Non-pigmented ciliary epithelial cell (primary cell): ENCODE measurements around the gene GRM8.
"Not testable (repeated sequence)": the region's sequence is repeated elsewhere in the genome, so short reads cannot be mapped to it uniquely, and the experiment has no call there.

ENCODE experiments used
- DNase-seq: peaks from one replicate; pipeline ENCODE4 v3.0.0-alpha.2; 2010; ENCODE audit warnings: low read depth

GRM8 gene

GRCh38 chr7:126718419-126718818 lies 534.3 kb downstream of the GRM8 start:
- no peak for DNase-seq

GRCh38 chr7:126716321-126716720 lies 536.4 kb downstream of the GRM8 start:
- no peak for DNase-seq

GRCh38 chr7:126715076-126715475 lies 537.7 kb downstream of the GRM8 start:
- DNase-seq = no peak

GRCh38 chr7:126702242-126703016 lies 550.3 kb downstream of the GRM8 start:
- DNase-seq = peak; percentile 52

- peak; percentile 96 for DNase-seq
Measured at GRCh38 chr7:126700807-126701604, 551.7 kb downstream of the GRM8 start.

- no peak for DNase-seq
Measured at GRCh38 chr7:126699707-126700106, 553.0 kb downstream of the GRM8 start.

GRCh38 chr7:126698909-126699308 lies 553.8 kb downstream of the GRM8 start:
- DNase-seq = no peak

- no peak for DNase-seq
Measured at GRCh38 chr7:126698446-126698845, 554.3 kb downstream of the GRM8 start.

GRCh38 chr7:126696256-126697038 lies 556.3 kb downstream of the GRM8 start:
- no peak for DNase-seq

GRCh38 chr7:126690848-126691751 lies 561.6 kb downstream of the GRM8 start:
- no peak for DNase-seq

GRCh38 chr7:126690104-126690503 lies 562.6 kb downstream of the GRM8 start:
- no peak for DNase-seq

GRCh38 chr7:126689037-126689436 lies 563.7 kb downstream of the GRM8 start:
- no peak for DNase-seq

GRCh38 chr7:126686474-126686873 lies 566.3 kb downstream of the GRM8 start:
- DNase-seq = no peak

- DNase-seq = no peak
Measured at GRCh38 chr7:126685596-126685995, 567.1 kb downstream of the GRM8 start.

- no peak for DNase-seq
Measured at GRCh38 chr7:126685018-126685573, 567.6 kb downstream of the GRM8 start.

GRCh38 chr7:126682176-126682575 lies 570.6 kb downstream of the GRM8 start:
- DNase-seq = no peak

- DNase-seq = not testable (repeated sequence)
Measured at GRCh38 chr7:126668762-126669161, 584.0 kb downstream of the GRM8 start.

- DNase-seq = no peak
Measured at GRCh38 chr7:126668367-126668752, 584.4 kb downstream of the GRM8 start.

GRCh38 chr7:126667742-126668366 lies 584.9 kb downstream of the GRM8 start:
- no peak for DNase-seq

GRCh38 chr7:126662856-126663255 lies 589.9 kb downstream of the GRM8 start:
- no peak for DNase-seq

- no peak for DNase-seq
Measured at GRCh38 chr7:126659124-126659523, 593.6 kb downstream of the GRM8 start.
